ENCODE results near the gene HEXD. TPM values are rescaled to one million over a fixed set of nuclear protein-coding genes. Genes with fewer than 3 reads are reported as not detected.

Gene HEXD
- total RNA-seq, 2 donors from 2014 or later, result 31.5 to 37.6 TPM

DNA sequence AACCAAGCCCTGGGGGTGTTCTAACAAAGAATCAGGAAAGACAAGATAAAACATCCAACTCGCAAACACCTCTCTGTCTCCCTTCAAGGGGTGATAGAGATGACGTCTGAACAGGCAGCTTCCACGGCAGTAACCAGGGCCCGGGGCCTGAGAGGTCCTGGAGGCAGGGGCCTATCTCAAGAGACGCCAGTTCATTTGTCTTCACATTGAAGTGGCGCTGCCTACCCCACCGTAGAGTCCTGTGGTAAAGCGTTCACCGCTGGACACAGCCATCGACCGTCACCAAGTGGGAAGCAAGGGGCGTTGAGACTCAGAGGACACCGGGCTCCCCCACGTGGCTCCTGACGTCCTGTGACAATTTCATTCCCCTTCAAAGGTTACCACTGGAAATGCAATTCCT, 25.2 kb upstream of the HEXD start:
- Histone ChIP-seq H3K9me3 (ENCODE audit: control insufficient read depth, low read length) (no peaks in the 10 kb centered on the region), H3K36me3 (ENCODE audit: control insufficient read depth, insufficient read depth, low read length) (no peaks in the 10 kb centered on the region), H3K4me3 (ENCODE audit: low read length) (no peak overlapping the region), H3K4me1 (ENCODE audit: control insufficient read depth, insufficient read depth, low read length) (no peaks in the 10 kb centered on the region), H3K9ac (ENCODE audit: extremely low read depth, low read length, poor library complexity, severe bottlenecking) (no peak overlapping the region), H3K27ac (ENCODE audit: low read depth, low read length) (no peak overlapping the region), H3K27me3 (ENCODE audit: control insufficient read depth, insufficient read depth, low read length, poor library complexity, severe bottlenecking) (no peaks in the 10 kb centered on the region)
- TF ChIP-seq, protein P1, sequence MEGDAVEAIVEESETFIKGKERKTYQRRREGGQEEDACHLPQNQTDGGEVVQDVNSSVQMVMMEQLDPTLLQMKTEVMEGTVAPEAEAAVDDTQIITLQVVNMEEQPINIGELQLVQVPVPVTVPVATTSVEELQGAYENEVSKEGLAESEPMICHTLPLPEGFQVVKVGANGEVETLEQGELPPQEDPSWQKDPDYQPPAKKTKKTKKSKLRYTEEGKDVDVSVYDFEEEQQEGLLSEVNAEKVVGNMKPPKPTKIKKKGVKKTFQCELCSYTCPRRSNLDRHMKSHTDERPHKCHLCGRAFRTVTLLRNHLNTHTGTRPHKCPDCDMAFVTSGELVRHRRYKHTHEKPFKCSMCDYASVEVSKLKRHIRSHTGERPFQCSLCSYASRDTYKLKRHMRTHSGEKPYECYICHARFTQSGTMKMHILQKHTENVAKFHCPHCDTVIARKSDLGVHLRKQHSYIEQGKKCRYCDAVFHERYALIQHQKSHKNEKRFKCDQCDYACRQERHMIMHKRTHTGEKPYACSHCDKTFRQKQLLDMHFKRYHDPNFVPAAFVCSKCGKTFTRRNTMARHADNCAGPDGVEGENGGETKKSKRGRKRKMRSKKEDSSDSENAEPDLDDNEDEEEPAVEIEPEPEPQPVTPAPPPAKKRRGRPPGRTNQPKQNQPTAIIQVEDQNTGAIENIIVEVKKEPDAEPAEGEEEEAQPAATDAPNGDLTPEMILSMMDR (conservative IDR thresholded peaks at IDR 0.05), result no peak
- Mint-ChIP-seq H3K9me3 (no peaks in the 10 kb centered on the region), H3K36me3 (ENCODE audit: low read depth) (peaks cover 15% of the 10 kb centered on the region), H3K27ac (no peak overlapping the region), H3K4me3 (no peak overlapping the region), H3K4me1 (peaks cover 3% of the 10 kb centered on the region), H3K27me3 (ENCODE audit: insufficient read depth) (no peaks in the 10 kb centered on the region)
- WGBS, 2 experiments (ENCODE audit: insufficient coverage in 1 of 2, insufficient read length in 1 of 2), result 92 to 98% methylated on average over 12 to 15 of the region's 15 CpGs
- DNase-seq, result no peak

- H3K4me1 ChIP-seq (ENCODE audit: control insufficient read depth, insufficient read depth, low read length), result no peaks in the 10 kb centered on the region
- DNase-seq, result no peak
- Mint-ChIP-seq H3K27me3 (ENCODE audit: insufficient read depth) (no peaks in the 10 kb centered on the region), H3K4me1 (peaks cover 3% of the 10 kb centered on the region), H3K9me3 (no peaks in the 10 kb centered on the region), H3K36me3 (ENCODE audit: low read depth) (peaks cover 15% of the 10 kb centered on the region), H3K4me3 (no peak overlapping the region), H3K27ac (no peak overlapping the region)
- H3K4me3 ChIP-seq (ENCODE audit: low read length), result no peak overlapping the region
- WGBS, 2 experiments (ENCODE audit: insufficient coverage in 1 of 2, insufficient read length in 1 of 2), result 94 to 98% methylated on average over 7 to 12 of the region's 12 CpGs
- no peak overlapping the region for H3K27ac ChIP-seq (ENCODE audit: low read depth, low read length)
- H3K36me3 ChIP-seq (ENCODE audit: control insufficient read depth, insufficient read depth, low read length), result no peaks in the 10 kb centered on the region
- TF ChIP-seq, protein P1 (conservative IDR thresholded peaks at IDR 0.05), result no peak
- no peaks in the 10 kb centered on the region for H3K9me3 ChIP-seq (ENCODE audit: control insufficient read depth, low read length)
- no peaks in the 10 kb centered on the region for H3K27me3 ChIP-seq (ENCODE audit: control insufficient read depth, insufficient read depth, low read length, poor library complexity, severe bottlenecking)
- H3K9ac ChIP-seq (ENCODE audit: extremely low read depth, low read length, poor library complexity, severe bottlenecking), result no peak overlapping the region
These were observed 23.9 kb upstream of the HEXD start for GRCh38 chr17:82394278-82394677.

GRCh38 chr17:82396601-82397435, 21.3 kb upstream of the HEXD start:
- 85 to 92% methylated on average over 11 to 16 of the region's 19 CpGs for WGBS, 2 experiments (ENCODE audit: insufficient coverage in 1 of 2, insufficient read length in 1 of 2)
- no peaks in the 10 kb centered on the region for H3K9me3 ChIP-seq (ENCODE audit: control insufficient read depth, low read length)
- H3K4me3 ChIP-seq (ENCODE audit: low read length), result no peak overlapping the region
- peaks cover 20% of the 10 kb centered on the region for H3K36me3 Mint-ChIP-seq (ENCODE audit: low read depth)
- H3K4me1 Mint-ChIP-seq, result peaks cover 3% of the 10 kb centered on the region
- H3K4me1 ChIP-seq (ENCODE audit: control insufficient read depth, insufficient read depth, low read length), result no peaks in the 10 kb centered on the region
- TF ChIP-seq, protein P1 (conservative IDR thresholded peaks at IDR 0.05), result no peak
- H3K36me3 ChIP-seq (ENCODE audit: control insufficient read depth, insufficient read depth, low read length), result no peaks in the 10 kb centered on the region
- no peaks in the 10 kb centered on the region for H3K27me3 ChIP-seq (ENCODE audit: control insufficient read depth, insufficient read depth, low read length, poor library complexity, severe bottlenecking)
- no peak overlapping the region for H3K27ac ChIP-seq (ENCODE audit: low read depth, low read length)
- no peaks in the 10 kb centered on the region for H3K27me3 Mint-ChIP-seq (ENCODE audit: insufficient read depth)
- no peak for DNase-seq
- H3K9me3 Mint-ChIP-seq, result no peaks in the 10 kb centered on the region
- H3K27ac Mint-ChIP-seq, result no peak overlapping the region
- no peak overlapping the region for H3K9ac ChIP-seq (ENCODE audit: extremely low read depth, low read length, poor library complexity, severe bottlenecking)
- no peak overlapping the region for H3K4me3 Mint-ChIP-seq
